Stimulated activated CD4-positive, alpha-beta T cell treated with anti-CD3 and anti-CD28 coated beads, Interleukin-1b, Interleukin-23, amount 100 ng/mL, for 4 hours (primary cell): ENCODE data around the gene MRTFA.

Experiments used
- DNase-seq, 2 donors: peaks; one replicate each; pipeline ENCODE4 v3.0.0-alpha.2; 2020; ENCODE audit warnings: low read depth in 2 of 2

Gene MRTFA

DNA sequence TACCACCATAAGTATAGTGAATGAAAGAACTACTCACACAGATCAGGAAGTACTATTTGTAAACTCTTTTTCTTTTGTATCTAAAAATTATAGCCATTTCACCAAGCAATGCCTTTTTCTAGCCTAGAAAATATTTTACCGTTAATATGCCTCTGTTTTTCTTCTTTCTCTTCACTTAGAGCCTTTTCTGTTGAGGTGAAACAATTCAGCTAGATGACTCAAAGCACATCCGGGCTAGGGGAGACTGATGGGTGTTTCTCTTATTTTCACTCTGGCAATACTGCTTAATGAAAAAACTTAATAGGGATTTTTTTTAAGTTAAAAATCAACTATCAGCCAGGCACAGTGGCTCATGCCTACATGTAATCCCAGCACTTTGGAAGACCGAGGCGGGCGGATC lies 172.8 kb downstream of the MRTFA start:
- no peak for DNase-seq

GRCh38 chr22:40463017-40463631 lies 173.4 kb downstream of the MRTFA start:
- peak in 1 of 2 donors; percentile 18 for DNase-seq

- peak in 1 of 2 donors; percentile 12 for DNase-seq
These were observed 174.1 kb downstream of the MRTFA start for GRCh38 chr22:40462195-40462984.

GRCh38 chr22:40453671-40454070 lies 182.8 kb downstream of the MRTFA start:
- DNase-seq = no peak

DNA sequence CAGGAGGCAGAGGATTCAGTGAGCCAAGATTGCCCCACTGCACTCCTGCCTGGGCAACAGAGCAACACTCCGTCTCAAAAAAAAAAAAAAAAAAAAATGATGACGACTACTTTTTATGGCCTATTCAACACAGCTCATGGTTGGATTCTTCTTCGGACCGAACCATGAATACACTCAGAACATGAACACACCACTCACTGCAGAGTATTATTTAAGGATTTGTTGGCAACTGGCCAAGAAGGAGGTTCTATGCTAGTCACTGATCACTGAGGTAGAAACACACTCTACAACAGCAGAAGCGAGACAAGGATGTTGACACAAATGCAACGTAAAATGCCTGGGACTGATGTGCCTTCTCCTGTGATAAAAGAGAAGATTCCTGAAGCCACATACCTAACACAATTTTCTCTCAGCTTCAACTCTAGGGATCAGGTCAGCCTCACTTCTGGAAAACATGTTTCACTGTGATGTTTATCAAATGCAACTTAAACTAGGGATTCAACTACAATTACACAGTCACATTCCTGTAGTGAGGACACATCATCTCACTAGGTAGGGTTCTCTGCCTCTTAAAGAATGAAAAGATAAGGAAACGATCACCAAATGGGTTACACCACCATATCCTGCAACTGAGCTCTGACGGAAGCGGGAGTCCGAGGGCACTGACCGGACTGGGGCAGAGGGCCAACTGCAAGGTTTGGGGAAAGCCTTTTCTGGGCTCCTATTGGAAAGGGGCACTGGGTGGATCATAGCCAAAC lies 183.6 kb downstream of the MRTFA start:
- no peak for DNase-seq

GRCh38 chr22:40451210-40451609 lies 185.3 kb downstream of the MRTFA start:
- no peak for DNase-seq

DNA sequence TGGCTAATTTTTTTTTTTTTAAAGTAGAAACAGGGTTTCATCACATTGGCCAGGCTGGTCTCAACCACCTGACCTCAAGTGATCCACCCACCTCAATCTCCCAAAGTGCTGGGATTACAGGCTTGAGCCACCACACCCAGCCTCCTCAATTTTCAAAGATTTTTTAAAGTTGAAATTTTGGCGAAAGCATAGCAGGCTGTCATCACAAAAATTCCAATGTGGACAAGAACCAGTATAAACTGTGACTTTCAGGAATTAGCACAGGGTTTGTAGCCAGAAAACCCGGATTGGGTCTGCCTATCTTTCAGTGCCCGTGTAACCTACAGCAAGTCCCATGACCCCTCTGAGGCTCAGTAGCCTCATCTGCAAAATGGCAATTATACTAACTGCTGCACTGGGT lies 185.9 kb downstream of the MRTFA start:
- DNase-seq = no peak

- no peak for DNase-seq
These were observed 186.9 kb downstream of the MRTFA start for GRCh38 chr22:40449676-40450035.

DNA sequence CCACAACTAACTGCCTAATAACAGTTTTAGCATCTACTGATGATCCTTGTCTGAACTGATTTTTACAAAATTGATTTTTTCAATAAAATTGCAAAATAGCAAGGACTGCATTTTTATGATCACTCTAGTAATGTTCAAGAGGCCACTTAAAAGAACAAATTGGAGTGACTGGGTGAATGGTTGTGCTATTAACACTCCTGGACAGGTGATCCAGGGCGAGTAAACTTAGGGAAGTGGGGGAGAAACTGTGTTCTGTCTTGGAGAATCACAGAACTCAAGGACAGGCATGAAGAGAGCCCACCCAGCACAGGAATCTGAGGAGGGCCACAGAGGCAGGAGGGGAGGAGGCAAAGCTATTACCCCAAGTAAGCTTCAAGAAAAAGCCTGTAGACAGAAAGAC lies 190.3 kb downstream of the MRTFA start:
- no peak for DNase-seq

DNA sequence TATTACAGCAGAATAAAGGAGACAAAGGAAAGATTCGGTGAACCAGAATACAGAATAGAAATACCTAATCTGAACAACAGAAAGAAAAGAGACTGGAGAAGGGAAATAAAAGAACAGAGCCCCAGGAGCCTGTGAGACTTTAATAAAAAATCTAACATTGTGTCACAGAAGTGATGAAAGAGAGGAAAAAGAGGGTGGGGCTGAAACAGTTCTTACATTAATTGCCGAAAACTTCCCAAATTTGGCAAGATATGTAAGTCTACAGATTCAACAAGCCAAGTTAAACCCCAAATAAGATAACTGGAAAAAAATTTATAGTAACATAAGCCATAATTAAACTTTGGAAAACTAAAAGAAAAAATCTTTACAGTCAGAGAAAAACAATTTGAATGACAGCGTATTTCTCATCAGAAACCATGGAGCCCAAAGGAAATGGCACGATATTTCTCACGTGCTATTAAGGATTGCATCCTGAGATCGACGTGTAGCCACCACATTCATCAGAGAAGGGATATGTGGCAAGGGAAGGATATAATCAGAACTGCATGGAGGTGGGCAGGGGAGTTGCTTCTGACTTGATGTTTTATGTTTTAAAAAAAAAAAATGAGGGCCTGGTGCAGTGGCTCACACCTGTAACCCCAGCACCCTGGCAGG lies 192.2 kb downstream of the MRTFA start:
- no peak for DNase-seq

DNA sequence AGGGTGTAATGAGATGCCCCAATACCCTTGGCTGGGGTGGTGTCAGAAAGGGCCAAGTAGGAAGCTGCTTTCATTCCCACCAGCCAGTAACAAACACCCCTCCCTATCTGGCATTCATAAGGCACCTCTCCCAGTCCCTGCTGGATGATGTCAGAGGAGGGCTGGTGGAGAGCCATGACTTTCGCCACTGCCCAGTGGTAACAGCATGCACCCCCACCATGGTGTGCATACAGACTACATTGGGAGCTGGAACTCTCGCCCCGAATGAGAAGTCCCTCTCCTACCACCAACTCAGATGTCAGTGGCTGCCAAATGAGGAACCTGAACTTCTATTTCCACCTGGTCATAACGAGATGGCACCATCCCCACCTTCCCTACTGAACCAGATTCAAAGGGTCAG lies 192.8 kb downstream of the MRTFA start:
- no peak for DNase-seq

- no peak for DNase-seq
These were observed 194.6 kb downstream of the MRTFA start for GRCh38 chr22:40441761-40442390.

- DNase-seq = no peak
These were observed 199.8 kb downstream of the MRTFA start for GRCh38 chr22:40436505-40437431.

- DNase-seq = no peak
These were observed 201.8 kb downstream of the MRTFA start for GRCh38 chr22:40434745-40435144.

DNA sequence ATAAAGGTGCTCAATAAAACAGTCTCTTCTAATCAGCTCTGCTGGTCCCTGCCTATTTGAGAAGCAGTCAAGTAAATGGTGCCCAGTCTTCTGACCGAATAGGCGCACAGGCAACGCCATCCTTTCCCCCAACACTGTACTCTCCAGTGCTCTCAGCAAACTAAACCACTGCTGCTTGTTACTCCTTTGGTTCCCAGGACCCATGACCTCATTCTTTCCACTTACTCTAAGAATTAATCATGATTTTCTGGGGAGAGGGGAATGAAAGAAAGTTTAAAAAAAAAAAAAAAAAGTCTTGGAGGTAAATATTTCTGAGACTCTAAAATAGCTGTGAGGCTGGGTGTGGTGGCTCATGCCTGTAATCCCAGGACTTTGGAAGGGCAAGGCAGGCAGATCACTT lies 202.4 kb downstream of the MRTFA start:
- no peak for DNase-seq

DNA sequence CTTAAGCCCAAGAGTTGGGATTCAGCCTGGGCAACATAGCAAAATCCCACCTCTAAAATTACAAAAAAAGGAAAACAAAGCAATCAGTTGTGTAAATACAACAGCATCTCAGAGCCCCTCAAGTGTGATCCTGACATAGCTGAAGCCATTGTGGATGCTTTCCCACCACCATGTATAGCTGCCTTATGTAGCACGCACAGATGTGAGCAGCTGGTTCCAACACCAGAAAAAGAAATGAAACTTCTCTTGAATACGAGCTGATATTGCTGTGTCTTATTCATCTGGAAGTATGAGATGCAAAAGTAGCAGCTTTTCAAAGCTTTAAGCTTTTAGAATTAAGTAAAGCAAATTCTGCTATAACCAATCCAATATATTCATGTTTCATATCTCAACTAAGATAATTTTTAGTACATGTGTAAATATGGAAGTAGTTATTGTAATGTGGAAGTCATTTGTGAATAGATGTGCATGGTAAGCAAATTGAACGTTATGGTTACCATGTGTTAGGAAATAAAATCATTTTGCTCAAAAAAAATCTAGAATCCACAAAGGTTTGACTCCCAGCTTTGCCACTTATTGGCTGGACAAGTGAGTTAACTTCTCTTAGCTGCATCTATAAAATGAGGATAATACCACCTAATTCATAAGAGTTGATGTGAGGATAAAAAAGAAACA lies 203.0 kb downstream of the MRTFA start:
- no peak for DNase-seq

DNA sequence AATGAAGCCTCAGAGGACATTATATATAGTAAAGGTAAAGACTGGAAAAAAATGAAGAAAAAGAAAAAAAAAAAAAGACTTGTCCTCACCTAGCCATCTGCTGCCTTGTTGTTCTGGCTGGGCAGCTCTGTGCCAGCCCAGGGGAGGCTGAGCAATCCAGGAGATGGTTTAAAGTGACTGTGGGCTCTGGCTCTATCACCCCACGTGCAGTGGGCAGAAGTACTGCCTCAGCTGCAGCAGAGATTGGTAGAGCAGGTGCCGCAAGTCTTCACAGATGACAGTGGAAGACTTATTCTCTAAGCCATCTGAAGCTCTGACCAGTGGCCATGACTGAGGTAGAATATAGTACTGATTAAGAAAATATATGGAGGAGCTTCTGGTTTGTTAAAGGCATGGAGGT lies 203.9 kb downstream of the MRTFA start:
- DNase-seq = no peak

GRCh38 chr22:40432157-40432556 lies 204.4 kb downstream of the MRTFA start:
- no peak for DNase-seq

DNA sequence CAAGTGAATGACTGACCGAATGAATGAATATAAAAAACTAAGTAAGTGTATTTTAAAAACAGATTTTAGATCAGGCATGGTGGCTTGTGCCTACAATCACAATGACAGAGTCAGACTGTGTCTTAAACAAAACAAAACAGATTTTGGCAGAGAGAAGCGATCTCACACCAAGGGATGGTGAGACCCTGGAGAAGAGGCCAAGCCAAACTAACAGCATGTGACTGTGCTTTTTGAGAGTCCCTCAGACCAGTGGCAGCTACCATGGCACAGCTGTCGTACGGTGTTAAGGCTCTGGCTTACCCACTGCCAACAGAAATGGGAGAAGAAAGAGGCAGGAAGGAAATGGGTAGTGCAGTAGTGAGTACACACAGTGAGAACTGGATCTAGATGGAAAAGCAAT lies 205.5 kb downstream of the MRTFA start:
- no peak for DNase-seq

DNA sequence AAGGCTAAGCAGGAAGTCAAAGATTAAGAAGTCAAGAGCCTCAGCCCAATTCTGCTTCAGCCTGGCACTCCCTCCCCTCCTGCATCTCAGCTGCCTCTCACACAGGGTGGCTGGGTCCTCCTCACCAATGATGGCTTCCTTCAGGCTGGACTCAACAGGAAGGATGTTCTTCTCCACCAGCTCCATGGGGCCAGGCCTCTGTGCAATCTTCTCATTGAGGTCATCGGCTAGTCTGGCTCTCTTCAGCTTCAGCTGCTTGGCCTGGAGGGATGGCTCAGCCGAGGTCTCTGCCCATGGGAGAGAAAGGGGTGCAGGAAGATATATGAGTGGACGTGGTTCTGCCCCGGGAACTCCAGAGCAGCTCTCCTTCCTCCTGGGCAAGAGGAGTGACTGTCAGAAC lies 207.0 kb downstream of the MRTFA start:
- no peak for DNase-seq
